Loucy (cell line): ENCODE results near the gene SPOCK1.

Experiments
- H2AFZ ChIP-seq: fragments of 200-600 bp; sonication (generic); 2 replicates; pipeline ENCODE4 v1.6.0; 2016; ENCODE audit warnings: antibody characterized with exemption, mild to moderate bottlenecking, low read length, moderate library complexity
- H3F3A ChIP-seq: fragments of 200-600 bp; 2 replicates; pipeline ENCODE4 v1.6.0; 2016; ENCODE audit warnings: antibody characterized with exemption, low read depth, mild to moderate bottlenecking
- H3K27me3 ChIP-seq: fragments of 200-600 bp; sonication (generic); 2 replicates; pipeline ENCODE4 v1.6.1; 2014; ENCODE audit warnings: low read length, mild to moderate bottlenecking; ENCODE audit not compliant: insufficient read depth, poor library complexity, severe bottlenecking
- H3K36me3 ChIP-seq: fragments of 200-600 bp; sonication (generic); 2 replicates; pipeline ENCODE4 v1.6.1; 2016; ENCODE audit warnings: low read length; ENCODE audit not compliant: insufficient read depth
- H3K4me1 ChIP-seq: fragments of 200-600 bp; sonication (generic); 2 replicates; pipeline ENCODE4 v1.5.1; 2014; ENCODE audit warnings: low read length, mild to moderate bottlenecking; ENCODE audit not compliant: insufficient read depth, poor library complexity, severe bottlenecking
- H3K4me2 ChIP-seq: fragments of 200-600 bp; sonication (generic); 2 replicates; pipeline ENCODE4 v1.6.0; 2014; ENCODE audit warnings: antibody characterized with exemption, low read length, low read depth, mild to moderate bottlenecking; ENCODE audit not compliant: poor library complexity, severe bottlenecking
- H3K4me3 ChIP-seq: fragments of 200-600 bp; sonication (generic); 2 replicates; pipeline ENCODE4 v1.5.1; 2014; ENCODE audit warnings: low read length, mild to moderate bottlenecking, mixed read lengths; ENCODE audit not compliant: poor library complexity, severe bottlenecking
- H3K79me2 ChIP-seq: fragments of 200-600 bp; sonication (generic); 2 replicates; pipeline ENCODE4 v1.6.1; 2014; ENCODE audit warnings: low read length; ENCODE audit not compliant: insufficient read depth
- H3K9ac ChIP-seq: fragments of 200-600 bp; sonication (generic); 2 replicates; pipeline ENCODE4 v1.6.0; 2014; ENCODE audit warnings: mild to moderate bottlenecking, low read depth, low read length, moderate library complexity; ENCODE audit not compliant: poor library complexity, severe bottlenecking
- H3K9me2 ChIP-seq: fragments of 200-600 bp; sonication (generic); replicated peaks from 2 replicates; pipeline ENCODE4 v1.6.1; 2016; ENCODE audit warnings: low read depth, low read length, mixed read lengths
- H3K9me3 ChIP-seq: fragments of 200-600 bp; sonication (generic); 2 replicates; pipeline ENCODE4 v1.6.1; 2014; ENCODE audit warnings: mild to moderate bottlenecking, antibody characterized with exemption, low read length, low read depth; ENCODE audit not compliant: insufficient read depth
- H4K20me1 ChIP-seq: fragments of 200-600 bp; sonication (generic); 2 replicates; pipeline ENCODE4 v1.6.0; 2014; ENCODE audit warnings: antibody characterized with exemption, low read length, mild to moderate bottlenecking; ENCODE audit not compliant: insufficient read depth, poor library complexity, severe bottlenecking
- EZH2phosphoT487 ChIP-seq: fragments of 200-600 bp; IDR thresholded peaks from 2 replicates; pipeline ENCODE4 v1.6.1; 2018; ENCODE audit warnings: antibody characterized with exemption, mild to moderate bottlenecking, moderate library complexity, borderline replicate concordance
- TF ChIP-seq, protein P1 (sequence below): fragments of 200-600 bp; sonication (generic); conservative IDR thresholded peaks from 2 replicates; pipeline ENCODE4 v1.5.1; 2014; ENCODE audit warnings: mild to moderate bottlenecking, antibody characterized with exemption, low read length

The SPOCK1 gene

DNA sequence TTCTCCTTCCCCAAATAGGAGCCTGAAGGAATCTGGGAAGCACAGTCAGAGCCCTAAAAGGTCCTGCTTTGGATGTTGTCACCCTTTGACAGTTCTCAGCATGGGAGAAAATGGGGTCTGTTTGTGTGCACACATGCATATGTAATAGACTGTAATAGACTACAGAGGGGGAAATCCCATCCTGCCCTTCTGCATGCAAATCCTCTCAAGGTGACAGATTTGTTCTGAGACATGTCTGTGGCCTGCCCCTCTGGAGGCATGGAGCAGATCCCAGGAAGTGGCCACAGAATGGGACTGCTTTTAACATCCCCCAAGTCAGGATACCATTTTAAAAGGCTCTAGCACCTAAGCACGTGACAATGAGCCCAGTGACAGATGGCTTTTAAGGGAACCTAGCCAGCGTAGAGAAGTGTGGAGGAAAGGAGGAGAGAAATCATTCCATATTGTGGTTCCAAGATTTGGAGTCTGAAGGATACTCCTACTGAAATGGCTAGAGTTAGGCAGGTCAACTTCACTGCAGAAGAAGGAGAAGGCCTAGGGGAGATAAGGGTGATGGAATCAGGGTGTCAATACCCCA, 483.5 kb downstream of the SPOCK1 start:
- H3K4me3 ChIP-seq = no peak overlapping the region
- H2AFZ ChIP-seq = no peak overlapping the region
- no peaks in the 10 kb centered on the region for H3K4me1 ChIP-seq
- no peaks in the 10 kb centered on the region for H3K9me3 ChIP-seq
- H3K9ac ChIP-seq = no peak overlapping the region
- no peak for TF ChIP-seq EZH2phosphoT487
- TF ChIP-seq, protein P1, sequence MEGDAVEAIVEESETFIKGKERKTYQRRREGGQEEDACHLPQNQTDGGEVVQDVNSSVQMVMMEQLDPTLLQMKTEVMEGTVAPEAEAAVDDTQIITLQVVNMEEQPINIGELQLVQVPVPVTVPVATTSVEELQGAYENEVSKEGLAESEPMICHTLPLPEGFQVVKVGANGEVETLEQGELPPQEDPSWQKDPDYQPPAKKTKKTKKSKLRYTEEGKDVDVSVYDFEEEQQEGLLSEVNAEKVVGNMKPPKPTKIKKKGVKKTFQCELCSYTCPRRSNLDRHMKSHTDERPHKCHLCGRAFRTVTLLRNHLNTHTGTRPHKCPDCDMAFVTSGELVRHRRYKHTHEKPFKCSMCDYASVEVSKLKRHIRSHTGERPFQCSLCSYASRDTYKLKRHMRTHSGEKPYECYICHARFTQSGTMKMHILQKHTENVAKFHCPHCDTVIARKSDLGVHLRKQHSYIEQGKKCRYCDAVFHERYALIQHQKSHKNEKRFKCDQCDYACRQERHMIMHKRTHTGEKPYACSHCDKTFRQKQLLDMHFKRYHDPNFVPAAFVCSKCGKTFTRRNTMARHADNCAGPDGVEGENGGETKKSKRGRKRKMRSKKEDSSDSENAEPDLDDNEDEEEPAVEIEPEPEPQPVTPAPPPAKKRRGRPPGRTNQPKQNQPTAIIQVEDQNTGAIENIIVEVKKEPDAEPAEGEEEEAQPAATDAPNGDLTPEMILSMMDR = no peak
- no peaks in the 10 kb centered on the region for H3F3A ChIP-seq
- no peaks in the 10 kb centered on the region for H3K36me3 ChIP-seq
- no peaks in the 10 kb centered on the region for H3K79me2 ChIP-seq
- no peak overlapping the region for H3K4me2 ChIP-seq
- H4K20me1 ChIP-seq = no peaks in the 10 kb centered on the region
- no peaks in the 10 kb centered on the region for H3K27me3 ChIP-seq
- H3K9me2 ChIP-seq = no peaks in the 10 kb centered on the region

DNA sequence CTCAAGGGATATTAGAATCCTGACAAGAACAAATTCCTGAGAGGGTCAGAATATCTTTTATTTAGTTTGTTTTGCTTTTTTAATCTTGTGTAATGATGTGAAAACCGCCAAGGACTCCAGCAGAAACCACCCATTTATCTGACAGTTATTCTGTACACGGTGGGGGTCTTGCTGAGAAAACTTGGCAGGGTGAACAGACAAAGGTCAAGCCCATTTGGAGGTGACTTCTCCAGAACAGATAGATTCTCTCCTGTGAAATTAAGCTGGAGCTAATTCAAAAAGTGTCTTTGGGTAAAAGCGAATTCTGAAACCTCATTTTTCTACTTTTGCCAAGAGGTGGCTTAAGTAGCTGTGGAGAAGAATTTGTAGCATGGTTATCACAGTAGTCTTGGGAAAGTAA, 484.4 kb downstream of the SPOCK1 start:
- Histone ChIP-seq H3K27me3 (no peaks in the 10 kb centered on the region), H3K79me2 (no peaks in the 10 kb centered on the region), H3K9ac (no peak overlapping the region), H3K4me1 (no peaks in the 10 kb centered on the region), H3K4me2 (no peak overlapping the region), H3K9me3 (no peaks in the 10 kb centered on the region), H4K20me1 (no peaks in the 10 kb centered on the region), H3F3A (no peaks in the 10 kb centered on the region), H2AFZ (no peak overlapping the region), H3K4me3 (no peak overlapping the region), H3K36me3 (no peaks in the 10 kb centered on the region), H3K9me2 (no peaks in the 10 kb centered on the region)
- TF ChIP-seq EZH2phosphoT487 = no peak
- TF ChIP-seq, protein P1 = no peak

DNA sequence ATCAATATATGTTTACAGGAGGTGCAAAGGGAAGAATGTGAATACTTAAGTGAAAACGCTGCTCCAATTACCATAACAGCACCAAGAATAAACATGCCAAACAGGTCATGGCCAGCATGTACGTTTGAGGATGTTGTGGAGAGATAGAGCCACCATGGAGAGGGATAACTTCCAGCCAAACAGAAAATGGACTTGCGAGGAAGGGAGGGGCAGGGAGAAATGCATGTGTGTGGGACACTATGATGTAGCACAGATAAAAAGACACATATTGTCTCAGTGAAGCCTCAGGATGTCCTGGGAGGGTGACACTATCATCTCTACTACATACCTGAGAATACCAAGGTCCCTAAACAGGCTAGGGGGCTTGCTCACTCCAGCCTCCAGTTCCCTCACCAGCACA, 488.9 kb downstream of the SPOCK1 start:
- H3K79me2 ChIP-seq = no peaks in the 10 kb centered on the region
- H3K27me3 ChIP-seq = no peaks in the 10 kb centered on the region
- no peaks in the 10 kb centered on the region for H3K9me3 ChIP-seq
- no peak overlapping the region for H3K4me2 ChIP-seq
- H3K9me2 ChIP-seq = no peaks in the 10 kb centered on the region
- no peaks in the 10 kb centered on the region for H3K36me3 ChIP-seq
- TF ChIP-seq, protein P1 = no peak
- TF ChIP-seq EZH2phosphoT487 = no peak
- no peak overlapping the region for H3K9ac ChIP-seq
- no peak overlapping the region for H2AFZ ChIP-seq
- no peaks in the 10 kb centered on the region for H3F3A ChIP-seq
- no peak overlapping the region for H3K4me3 ChIP-seq
- H4K20me1 ChIP-seq = no peaks in the 10 kb centered on the region
- peaks cover 7% of the 10 kb centered on the region for H3K4me1 ChIP-seq
